Left hindlimb (tissue), 1 donor: ENCODE measurements around the gene PSMD11.

ENCODE experiments used
- DNase-seq: peaks from one replicate; pipeline ENCODE4 v3.0.0-alpha.2; 2018

Gene PSMD11

GRCh38 chr17:32470405-32471167 lies 26.3 kb downstream of the PSMD11 start:
- no peak for DNase-seq

- DNase-seq: no peak
These were observed 27.3 kb downstream of the PSMD11 start for GRCh38 chr17:32471652-32472051.

- no peak for DNase-seq
These were observed 30.9 kb downstream of the PSMD11 start for GRCh38 chr17:32475258-32475657.

- DNase-seq: no peak
These were observed 32.9 kb downstream of the PSMD11 start for GRCh38 chr17:32477220-32477619.

- no peak for DNase-seq
These were observed 34.8 kb downstream of the PSMD11 start for GRCh38 chr17:32479074-32479617.

- DNase-seq: no peak
These were observed 36.9 kb downstream of the PSMD11 start for GRCh38 chr17:32481193-32481592.

- no peak for DNase-seq
These were observed 38.4 kb downstream of the PSMD11 start for GRCh38 chr17:32482568-32483320.

- peak; percentile 85 for DNase-seq
These were observed 39.2 kb downstream of the PSMD11 start for GRCh38 chr17:32483451-32484019.

- no peak for DNase-seq
These were observed 39.7 kb downstream of the PSMD11 start for GRCh38 chr17:32484041-32484461.

- DNase-seq: no peak
These were observed 40.3 kb downstream of the PSMD11 start for GRCh38 chr17:32484628-32485027.

- no peak for DNase-seq
These were observed 41.2 kb downstream of the PSMD11 start for GRCh38 chr17:32485261-32486110.

- DNase-seq: peak; percentile 81
These were observed 41.9 kb downstream of the PSMD11 start for GRCh38 chr17:32486111-32486700.

- peak; percentile 79 for DNase-seq
These were observed 42.6 kb downstream of the PSMD11 start, which contains the start of gene CDK5R1 for GRCh38 chr17:32486701-32487472. Gene CDK5R1 (plus strand): TSS chr17:32486993. CDS start chr17:32487621, 628 bp downstream.

GRCh38 chr17:32487473-32488176 lies 43.3 kb downstream of the PSMD11 start:
- no peak for DNase-seq

GRCh38 chr17:32488177-32488542 lies 43.9 kb downstream of the PSMD11 start:
- no peak for DNase-seq

GRCh38 chr17:32488604-32489180 lies 44.4 kb downstream of the PSMD11 start:
- no peak for DNase-seq

GRCh38 chr17:32489320-32490100 lies 45.2 kb downstream of the PSMD11 start:
- no peak for DNase-seq

GRCh38 chr17:32490101-32490482 lies 45.8 kb downstream of the PSMD11 start:
- DNase-seq: no peak
